Ascending aorta (tissue), 2 donors: ENCODE measurements around the gene DCST1. TPM values are rescaled to one million over a fixed set of nuclear protein-coding genes. Genes with fewer than 3 reads are reported as not detected.

Source experiments
- DNase-seq, 2 donors: peaks; one replicate each; pipeline ENCODE4 v3.0.0-alpha.2; 2019; ENCODE audit warnings: low spot score in 2 of 2
- H3K27ac ChIP-seq, 2 donors: fragments of 200-600 bp; sonication (generic); one replicate each; pipeline ENCODE4 v1.5.1; 2016 to 2017; ENCODE audit warnings: mild to moderate bottlenecking in 1 of 2
- H3K27me3 ChIP-seq: fragments of 200-600 bp; sonication (generic); one replicate; pipeline ENCODE4 v1.5.1; 2017
- H3K36me3 ChIP-seq, 2 donors: fragments of 200-600 bp; sonication (generic); one replicate each; pipeline ENCODE4 v1.5.1; 2016
- H3K4me1 ChIP-seq, 2 donors: fragments of 200-600 bp; sonication (generic); one replicate each; pipeline ENCODE4 v1.5.1; 2016 to 2017; ENCODE audit warnings: mild to moderate bottlenecking in 1 of 2
- H3K4me3 ChIP-seq, 2 donors: fragments of 200-600 bp; sonication (generic); one replicate each; pipeline ENCODE4 v1.5.1; 2016 to 2017; ENCODE audit warnings: mild to moderate bottlenecking in 1 of 2
- H3K9me3 ChIP-seq, 2 donors: fragments of 200-600 bp; sonication (generic); one replicate each; pipeline ENCODE4 v1.5.1; 2016
- CTCF ChIP-seq, 3 experiments: fragments of 200-600 bp in 2 of 3; fragments of 450-650 bp in 1 of 3; sonication (generic) in 2 of 3; IDR thresholded peaks; one replicate each; pipeline ENCODE4 v1.5.1; 2016 to 2019; ENCODE audit warnings: antibody characterized with exemption in 3 of 3, mild to moderate bottlenecking in 1 of 3, moderate library complexity in 1 of 3
- intact Hi-C: fragments of 100-400 bp; cut with DNase I; formaldehyde crosslinking; loops from one replicate; pipeline ENCODE4 v1.15.1; 2023
- total RNA-seq: library from RNA; depleted of rRNA; stranded (reverse); fragments of >200 nt; gene quantifications from one replicate; pipeline ENCODE4 v1.1.0, GENCODE V29; 2016

Gene DCST1
- total RNA-seq, 1 donor from 2014 or later, result not detected

GRCh38 chr1:155073377-155074242 lies 40.0 kb downstream of the DCST1 start:
- H3K4me1 ChIP-seq, result peaks cover 0 to 16% of the 10 kb centered on the region in 2 donors
- TF ChIP-seq CTCF (IDR thresholded peaks at IDR 0.05), result no peak
- H3K9me3 ChIP-seq, result no peaks in the 10 kb centered on the region
- intact Hi-C loops, result no loop called here
- no peaks in the 10 kb centered on the region for H3K36me3 ChIP-seq
- H3K4me3 ChIP-seq, result no peak overlapping the region
- no peaks in the 10 kb centered on the region for H3K27me3 ChIP-seq
- no peak for DNase-seq
- no peak overlapping the region for H3K27ac ChIP-seq

GRCh38 chr1:155075535-155075934 lies 41.9 kb downstream of the DCST1 start:
- Histone ChIP-seq H3K36me3 (no peaks in the 10 kb centered on the region), H3K27ac (no peak overlapping the region), H3K4me3 (no peak overlapping the region), H3K9me3 (no peaks in the 10 kb centered on the region), H3K4me1 (peaks cover 17 to 28% of the 10 kb centered on the region in 2 donors), H3K27me3 (peaks cover 7% of the 10 kb centered on the region)
- TF ChIP-seq CTCF (IDR thresholded peaks at IDR 0.05), result no peak
- intact Hi-C loops, result no loop called here
- no peak for DNase-seq

- no peaks in the 10 kb centered on the region for H3K9me3 ChIP-seq
- H3K36me3 ChIP-seq, result no peaks in the 10 kb centered on the region
- no peak overlapping the region for H3K4me3 ChIP-seq
- intact Hi-C loops, result no loop called here
- peaks cover 15% of the 10 kb centered on the region for H3K27me3 ChIP-seq
- no peak overlapping the region for H3K27ac ChIP-seq
- no peak for DNase-seq
- no peak for TF ChIP-seq CTCF (IDR thresholded peaks at IDR 0.05)
- H3K4me1 ChIP-seq, result peaks cover 23 to 30% of the 10 kb centered on the region in 2 donors
Observed at GRCh38 chr1:155076371-155076770, 42.7 kb downstream of the DCST1 start.

- no peak overlapping the region for H3K4me3 ChIP-seq
- no peak for DNase-seq
- peaks cover 23% of the 10 kb centered on the region for H3K27me3 ChIP-seq
- intact Hi-C loops, result no loop called here
- H3K4me1 ChIP-seq, result peaks cover 30 to 39% of the 10 kb centered on the region in 2 donors
- no peak overlapping the region for H3K27ac ChIP-seq
- H3K36me3 ChIP-seq, result no peaks in the 10 kb centered on the region
- H3K9me3 ChIP-seq, result no peaks in the 10 kb centered on the region
- TF ChIP-seq CTCF (IDR thresholded peaks at IDR 0.05), result no peak
Observed at GRCh38 chr1:155077346-155077745, 43.7 kb downstream of the DCST1 start.

- no peak for DNase-seq
- Histone ChIP-seq H3K36me3 (no peaks in the 10 kb centered on the region), H3K27me3 (peaks cover 29% of the 10 kb centered on the region), H3K4me3 (no peak overlapping the region), H3K27ac (no peak overlapping the region), H3K4me1 (peaks cover 32 to 41% of the 10 kb centered on the region in 2 donors), H3K9me3 (no peaks in the 10 kb centered on the region)
- intact Hi-C loops, result no loop called here
- no peak for TF ChIP-seq CTCF (IDR thresholded peaks at IDR 0.05)
Observed at GRCh38 chr1:155077758-155078445, 44.3 kb downstream of the DCST1 start.
